MM.1S (cell line): ENCODE measurements around the gene GFRA1.

Source experiments
- DNase-seq: peaks from one replicate; pipeline ENCODE4 v3.0.0-alpha.2; 2015
- H2AFZ ChIP-seq: fragments of 300-600 bp; sonication (generic); 2 replicates; pipeline ENCODE4 v1.6.0; 2016; ENCODE audit warnings: antibody characterized with exemption, low read length
- H3F3A ChIP-seq: fragments of 300-600 bp; sonication (generic); 2 replicates; pipeline ENCODE4 v1.6.1; 2016; ENCODE audit warnings: mild to moderate bottlenecking, antibody characterized with exemption, low read length, moderate library complexity, mixed read lengths; ENCODE audit not compliant: insufficient read depth
- H3K27ac ChIP-seq: fragments of 300-600 bp; sonication (generic); 2 replicates; pipeline ENCODE4 v1.5.1; 2016; ENCODE audit warnings: mild to moderate bottlenecking, low read length
- H3K27me3 ChIP-seq: fragments of 300-600 bp; sonication (generic); replicated peaks from 2 replicates; pipeline ENCODE4 v1.6.0; 2016; ENCODE audit warnings: low read length; ENCODE audit not compliant: insufficient read depth
- H3K36me3 ChIP-seq: fragments of 300-600 bp; sonication (generic); replicated peaks from 2 replicates; pipeline ENCODE4 v1.6.1; 2016; ENCODE audit warnings: mild to moderate bottlenecking, low read length, mixed read lengths; ENCODE audit not compliant: insufficient read depth
- H3K4me1 ChIP-seq: fragments of 300-600 bp; sonication (generic); 2 replicates; pipeline ENCODE4 v1.6.1; 2016; ENCODE audit warnings: low read length, mixed read lengths
- H3K4me2 ChIP-seq: fragments of 300-600 bp; sonication (generic); 2 replicates; pipeline ENCODE4 v1.6.0; 2016; ENCODE audit warnings: low read depth, low read length
- H3K4me3 ChIP-seq: fragments of 300-600 bp; sonication (generic); 2 replicates; pipeline ENCODE4 v1.5.1; 2016; ENCODE audit warnings: low read length, mixed read lengths
- H3K79me2 ChIP-seq: fragments of 300-600 bp; sonication (generic); 2 replicates; pipeline ENCODE4 v1.6.1; 2016; ENCODE audit warnings: mixed run types, low read length, mixed read lengths
- H3K9ac ChIP-seq: fragments of 300-600 bp; sonication (generic); 2 replicates; pipeline ENCODE4 v1.6.1; 2016; ENCODE audit warnings: low read length, mixed read lengths
- H3K9me2 ChIP-seq: fragments of 300-600 bp; sonication (generic); replicated peaks from 2 replicates; pipeline ENCODE4 v1.6.1; 2016; ENCODE audit warnings: mild to moderate bottlenecking, low read length, mixed read lengths; ENCODE audit not compliant: insufficient read depth
- H3K9me3 ChIP-seq: fragments of 300-600 bp; sonication (generic); replicated peaks from 2 replicates; pipeline ENCODE4 v1.6.1; 2016; ENCODE audit warnings: mild to moderate bottlenecking, low read length, mixed read lengths; ENCODE audit not compliant: insufficient read depth
- H4K20me1 ChIP-seq: fragments of 300-600 bp; sonication (generic); 2 replicates; pipeline ENCODE4 v1.6.1; 2016; ENCODE audit warnings: mild to moderate bottlenecking, low read length, moderate library complexity, mixed read lengths; ENCODE audit not compliant: insufficient read depth
- EZH2 ChIP-seq: fragments of 300-600 bp; sonication (generic); optimal IDR thresholded peaks from 2 replicates; pipeline ENCODE3; 2017; ENCODE audit warnings: low read depth, mild to moderate bottlenecking, antibody characterized with exemption, low read length, mixed read lengths
- EZH2phosphoT487 ChIP-seq: fragments of 300-600 bp; sonication (generic); IDR thresholded peaks from 2 replicates; pipeline ENCODE4 v1.6.1; 2018; ENCODE audit warnings: antibody characterized with exemption, low read length
- TF ChIP-seq, protein P1 (sequence below): fragments of 300-600 bp; sonication (generic); IDR thresholded peaks from 2 replicates; pipeline ENCODE4 v1.5.1; 2016; ENCODE audit warnings: antibody characterized with exemption, low read length, mixed read lengths

Gene GFRA1

DNA sequence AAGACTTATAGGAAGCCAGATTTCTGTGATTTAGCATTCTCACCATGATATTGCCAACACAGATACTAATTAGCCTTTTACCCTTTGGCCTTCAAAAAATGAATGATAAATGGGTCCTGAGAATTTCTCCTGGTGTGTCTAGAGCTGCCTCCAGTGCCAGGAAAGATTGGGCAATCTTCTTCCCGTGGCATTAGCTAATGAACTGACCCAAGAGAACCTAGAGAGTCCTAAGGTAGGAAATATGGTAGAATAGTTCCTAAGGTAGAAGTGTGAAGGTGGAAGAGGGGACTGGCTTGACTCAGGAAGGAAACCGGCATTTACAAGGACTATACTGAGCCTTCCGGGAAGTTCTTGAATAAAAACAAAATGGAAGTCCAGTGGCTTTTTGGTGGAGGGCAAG, 133.1 kb downstream of the GFRA1 start:
- Histone ChIP-seq H3F3A (no peaks in the 10 kb centered on the region), H3K4me2 (no peak overlapping the region), H3K9ac (no peak overlapping the region), H3K27me3 (no peaks in the 10 kb centered on the region), H3K79me2 (no peaks in the 10 kb centered on the region), H3K27ac (no peak overlapping the region), H3K36me3 (no peaks in the 10 kb centered on the region), H3K4me3 (no peak overlapping the region), H2AFZ (no peak overlapping the region), H3K9me2 (no peaks in the 10 kb centered on the region), H4K20me1 (no peaks in the 10 kb centered on the region), H3K4me1 (no peaks in the 10 kb centered on the region), H3K9me3 (no peaks in the 10 kb centered on the region)
- DNase-seq, result no peak
- TF ChIP-seq, protein P1, sequence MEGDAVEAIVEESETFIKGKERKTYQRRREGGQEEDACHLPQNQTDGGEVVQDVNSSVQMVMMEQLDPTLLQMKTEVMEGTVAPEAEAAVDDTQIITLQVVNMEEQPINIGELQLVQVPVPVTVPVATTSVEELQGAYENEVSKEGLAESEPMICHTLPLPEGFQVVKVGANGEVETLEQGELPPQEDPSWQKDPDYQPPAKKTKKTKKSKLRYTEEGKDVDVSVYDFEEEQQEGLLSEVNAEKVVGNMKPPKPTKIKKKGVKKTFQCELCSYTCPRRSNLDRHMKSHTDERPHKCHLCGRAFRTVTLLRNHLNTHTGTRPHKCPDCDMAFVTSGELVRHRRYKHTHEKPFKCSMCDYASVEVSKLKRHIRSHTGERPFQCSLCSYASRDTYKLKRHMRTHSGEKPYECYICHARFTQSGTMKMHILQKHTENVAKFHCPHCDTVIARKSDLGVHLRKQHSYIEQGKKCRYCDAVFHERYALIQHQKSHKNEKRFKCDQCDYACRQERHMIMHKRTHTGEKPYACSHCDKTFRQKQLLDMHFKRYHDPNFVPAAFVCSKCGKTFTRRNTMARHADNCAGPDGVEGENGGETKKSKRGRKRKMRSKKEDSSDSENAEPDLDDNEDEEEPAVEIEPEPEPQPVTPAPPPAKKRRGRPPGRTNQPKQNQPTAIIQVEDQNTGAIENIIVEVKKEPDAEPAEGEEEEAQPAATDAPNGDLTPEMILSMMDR, result no peak
- TF ChIP-seq EZH2 (no peak), EZH2phosphoT487 (no peak)

DNA sequence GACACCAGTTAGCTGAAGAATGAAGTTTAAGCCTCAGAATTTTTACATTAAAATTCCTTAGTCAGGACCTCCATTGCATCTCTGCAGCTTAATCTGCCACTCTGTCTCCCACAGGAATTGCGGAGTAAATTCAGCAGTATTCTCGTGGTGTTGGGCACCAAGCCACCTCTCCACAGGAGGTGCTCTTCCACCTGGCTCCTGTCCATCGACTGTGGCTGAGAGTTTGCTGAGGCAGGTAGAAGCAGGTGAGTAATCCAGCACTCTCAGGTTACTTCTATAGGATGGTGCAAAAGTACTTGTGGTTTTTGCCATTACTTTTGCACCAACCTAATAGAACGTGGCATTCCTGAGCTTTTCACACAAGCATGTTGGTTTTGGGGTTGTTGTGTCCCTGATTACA, 134.1 kb downstream of the GFRA1 start:
- Histone ChIP-seq H2AFZ (no peak overlapping the region), H3K9me2 (no peaks in the 10 kb centered on the region), H3K4me3 (no peak overlapping the region)

DNA sequence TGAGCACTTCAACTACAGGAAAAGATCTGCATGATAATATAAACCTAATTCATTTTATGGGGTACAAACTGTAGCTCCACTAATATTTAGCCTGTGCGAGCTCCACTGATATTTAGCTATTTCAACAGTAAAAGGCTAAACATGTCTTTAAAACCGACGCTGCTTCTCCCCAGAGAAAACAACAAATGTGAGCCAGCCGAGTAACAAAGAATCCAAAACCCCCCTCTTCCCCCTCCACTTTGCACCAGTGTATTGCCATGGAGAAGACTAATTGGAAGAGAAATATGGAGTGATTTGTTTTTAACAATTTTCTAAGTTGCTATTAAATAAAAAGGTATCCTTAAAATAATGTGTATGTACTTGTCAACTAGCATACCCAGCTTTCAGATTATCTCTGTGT, 136.7 kb downstream of the GFRA1 start:
- Histone ChIP-seq H3K27me3 (no peaks in the 10 kb centered on the region), H3K79me2 (no peaks in the 10 kb centered on the region), H3K36me3 (no peaks in the 10 kb centered on the region), H3F3A (no peaks in the 10 kb centered on the region), H3K4me2 (no peak overlapping the region), H3K9me2 (no peaks in the 10 kb centered on the region), H3K9me3 (no peaks in the 10 kb centered on the region), H4K20me1 (no peaks in the 10 kb centered on the region), H3K9ac (no peak overlapping the region), H3K4me3 (no peak overlapping the region), H3K4me1 (no peaks in the 10 kb centered on the region), H3K27ac (no peak overlapping the region), H2AFZ (no peak overlapping the region)
- DNase-seq, result no peak
- TF ChIP-seq, protein P1, result no peak
- TF ChIP-seq EZH2phosphoT487 (no peak), EZH2 (no peak)

More for the DNA sequence above, 134.1 kb downstream of the GFRA1 start:
- Histone ChIP-seq H3K27me3 (no peaks in the 10 kb centered on the region), H3K4me1 (no peaks in the 10 kb centered on the region), H3K36me3 (no peaks in the 10 kb centered on the region), H4K20me1 (no peaks in the 10 kb centered on the region), H3K79me2 (no peaks in the 10 kb centered on the region), H3K27ac (no peak overlapping the region), H3K9me3 (no peaks in the 10 kb centered on the region), H3F3A (no peaks in the 10 kb centered on the region), H3K4me2 (no peak overlapping the region), H3K9ac (no peak overlapping the region)
- DNase-seq, result no peak
- TF ChIP-seq, protein P1, result no peak
- TF ChIP-seq EZH2, result no peak
- no peak for TF ChIP-seq EZH2phosphoT487
